Activated CD8-positive, alpha-beta memory T cell treated with anti-CD3 and anti-CD28 coated beads for 24 hours (primary cell): ENCODE data around the gene IRAK2.
A peak's percentile ranks its signal among the peaks of the same experiment; 100 is the strongest.

Experiments
- DNase-seq: peaks from one replicate; pipeline ENCODE4 v3.0.0-alpha.2; 2020

The IRAK2 gene

DNA sequence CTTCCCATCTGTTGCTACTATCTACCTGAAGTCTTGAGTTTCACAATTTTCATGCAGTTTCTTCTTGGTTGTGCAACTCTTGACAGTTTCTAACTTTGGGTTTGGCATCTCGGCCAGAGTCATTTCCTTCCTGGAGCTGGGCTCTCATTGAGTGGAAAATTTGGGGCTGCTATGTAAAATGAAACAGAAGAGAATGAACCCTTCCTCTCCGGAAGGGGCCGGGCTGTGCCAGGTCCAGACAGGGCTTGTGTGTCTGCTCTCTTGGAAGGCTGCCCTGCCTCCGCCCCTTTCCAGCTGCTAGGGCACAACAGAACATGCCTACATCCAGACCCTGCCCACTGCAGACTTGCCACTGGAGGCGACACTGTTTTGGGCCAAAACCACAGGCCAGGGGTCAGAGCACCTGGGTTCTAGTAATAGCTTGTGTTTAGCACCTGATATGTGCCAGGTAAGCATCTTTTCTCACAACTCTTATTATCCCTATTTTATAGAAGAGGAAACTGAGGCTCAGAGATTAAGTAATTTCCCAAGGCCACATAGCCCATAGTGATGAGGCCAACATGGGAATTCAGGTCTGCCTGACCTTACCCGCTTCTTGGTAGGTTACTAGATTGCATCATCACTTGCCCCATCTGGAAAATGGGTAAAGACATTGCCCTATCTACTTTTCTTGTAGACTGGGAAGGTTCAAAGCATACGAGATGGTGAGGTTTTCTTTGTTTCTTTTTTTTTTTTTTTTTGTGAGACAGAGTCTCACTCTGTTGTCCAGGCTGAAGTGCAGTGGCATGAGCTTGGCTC is 25.0 kb downstream of the IRAK2 start:
- DNase-seq: peak; percentile 64

DNA sequence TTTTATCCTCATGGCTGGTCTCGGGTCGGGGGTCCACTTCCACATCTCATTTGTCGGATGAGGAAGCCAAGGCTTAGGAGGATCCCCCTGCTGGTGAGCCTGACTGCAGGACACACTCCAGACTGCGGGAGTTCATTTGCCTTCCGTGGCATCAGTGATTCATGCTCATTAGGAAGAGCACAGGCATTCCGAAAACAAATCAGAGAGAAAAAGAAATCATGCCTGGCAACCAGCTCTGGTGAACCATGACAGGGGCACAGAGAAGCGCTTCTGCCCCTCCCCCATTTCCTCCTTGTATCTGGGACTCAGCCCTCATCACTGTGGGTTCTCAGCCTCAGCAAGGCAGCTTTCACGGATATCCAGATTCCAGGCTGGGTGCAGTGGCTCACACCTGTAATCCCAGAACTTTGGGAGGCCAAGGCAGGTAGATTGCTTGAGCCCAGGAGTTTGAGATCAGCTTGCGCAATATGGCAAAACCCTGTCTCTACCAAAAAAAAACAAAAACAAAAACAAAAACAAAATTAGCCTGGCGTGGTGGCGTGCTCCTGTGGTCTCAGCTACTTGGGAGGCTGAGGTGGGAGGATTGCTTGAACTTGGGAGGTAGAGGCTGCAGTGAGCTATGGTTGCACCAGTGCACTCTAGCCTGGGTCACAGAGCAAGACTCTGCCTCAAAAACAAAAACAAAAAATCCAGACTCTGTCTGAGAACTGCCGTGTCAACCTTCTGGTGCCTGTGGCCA is 28.4 kb downstream of the IRAK2 start:
- DNase-seq: peak; percentile 75

DNA sequence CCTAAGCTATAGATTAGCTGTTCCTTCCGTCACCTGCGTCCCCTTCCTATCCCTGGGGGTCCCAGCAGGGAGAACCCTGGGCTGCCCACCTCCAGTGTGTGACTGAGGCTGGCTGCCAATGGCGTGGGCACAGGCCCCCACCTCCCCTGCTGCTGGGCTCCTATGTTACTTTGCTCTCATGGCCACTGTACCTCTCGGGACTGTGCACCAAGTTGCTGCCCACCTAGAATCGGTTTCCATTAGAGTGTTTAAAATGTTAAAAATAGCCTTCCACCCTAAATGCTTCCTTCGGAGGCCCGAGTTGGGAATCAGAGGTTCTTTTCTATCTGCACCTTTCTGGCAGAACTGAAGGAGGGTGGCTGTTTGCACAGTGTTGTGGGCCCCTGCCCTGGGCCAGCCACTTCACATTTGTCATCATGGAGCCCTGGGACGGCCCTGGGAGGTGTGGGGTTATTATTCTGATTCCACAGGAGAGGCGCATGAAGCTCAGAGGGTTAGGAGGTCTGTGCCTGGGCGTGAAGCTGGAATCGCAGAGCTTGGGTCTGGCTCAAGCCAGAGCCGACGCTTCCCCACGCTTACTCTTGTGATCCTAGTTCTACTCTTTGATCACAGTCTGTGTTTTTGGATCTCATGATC is 29.1 kb downstream of the IRAK2 start:
- DNase-seq: peak; percentile 63

DNA sequence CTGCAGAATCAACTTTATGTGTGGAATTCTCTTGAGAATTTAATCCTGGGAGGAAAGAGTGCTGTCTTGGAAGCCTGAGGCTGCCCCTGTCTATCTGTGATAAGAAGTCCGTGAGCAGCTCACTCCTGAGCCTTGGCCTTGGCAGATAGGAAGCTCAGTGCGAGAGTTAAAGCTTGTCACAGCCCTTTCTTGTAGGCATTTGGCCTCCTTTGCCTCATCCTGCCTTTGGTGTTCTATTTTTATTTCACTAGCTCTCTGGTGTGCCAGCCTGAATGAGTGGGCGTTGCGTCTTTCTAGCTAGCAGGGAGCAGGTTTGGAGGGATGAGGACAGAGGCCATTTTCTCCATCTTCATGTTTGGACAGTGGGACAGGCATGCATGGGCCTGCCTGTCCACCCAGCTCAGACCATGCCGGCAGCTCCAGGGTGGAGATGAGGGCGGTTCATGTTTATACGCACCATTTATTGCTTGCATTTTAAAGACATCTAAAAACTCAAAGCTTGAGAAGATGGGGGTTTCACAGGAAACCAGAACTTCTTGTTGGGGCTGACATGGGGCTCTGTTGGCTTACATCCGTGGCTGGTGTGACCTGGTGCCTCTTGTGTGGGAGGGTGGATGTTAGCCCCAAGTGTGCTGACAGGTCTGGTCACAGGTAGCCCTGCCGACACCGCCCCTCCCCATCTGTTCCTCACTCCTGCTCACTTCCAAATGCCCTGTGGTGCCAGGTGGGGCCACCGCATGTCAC is 29.8 kb downstream of the IRAK2 start:
- peak; percentile 82 for DNase-seq

DNA sequence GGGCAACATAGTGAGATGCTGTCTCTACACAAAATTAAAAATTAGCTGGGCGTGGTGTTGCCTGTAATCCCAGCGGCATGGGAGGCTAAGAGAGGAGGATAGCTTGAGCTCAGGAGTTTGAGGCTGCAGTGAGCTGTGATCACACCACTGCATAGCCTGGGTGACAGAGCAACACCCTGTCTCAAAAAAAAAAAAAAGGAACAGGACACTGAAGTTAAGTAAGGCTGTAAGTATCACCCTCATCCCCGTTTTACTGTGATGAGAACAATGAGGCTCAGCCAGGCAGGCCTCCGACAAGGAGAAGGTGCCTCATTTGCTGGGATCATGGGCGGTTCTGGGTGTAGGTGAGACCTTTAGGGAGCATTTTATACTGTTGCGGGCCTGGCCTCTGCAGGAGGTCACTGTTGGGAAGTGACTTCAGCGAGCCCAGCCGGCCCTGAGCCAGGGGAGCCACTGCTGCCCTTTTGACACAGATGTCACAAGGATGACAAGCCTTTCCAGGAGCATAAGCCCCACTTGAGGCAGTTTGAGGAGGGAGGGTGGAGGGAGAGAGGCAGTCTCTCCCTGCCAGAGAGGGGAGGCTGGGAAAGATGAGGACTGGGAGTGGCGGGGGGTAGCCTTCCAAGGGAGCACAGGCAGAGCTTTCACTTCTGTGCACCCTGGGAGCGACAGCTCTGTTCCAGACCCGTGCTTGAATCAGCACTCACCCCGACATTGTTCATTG is 30.8 kb downstream of the IRAK2 start:
- DNase-seq: no peak

DNA sequence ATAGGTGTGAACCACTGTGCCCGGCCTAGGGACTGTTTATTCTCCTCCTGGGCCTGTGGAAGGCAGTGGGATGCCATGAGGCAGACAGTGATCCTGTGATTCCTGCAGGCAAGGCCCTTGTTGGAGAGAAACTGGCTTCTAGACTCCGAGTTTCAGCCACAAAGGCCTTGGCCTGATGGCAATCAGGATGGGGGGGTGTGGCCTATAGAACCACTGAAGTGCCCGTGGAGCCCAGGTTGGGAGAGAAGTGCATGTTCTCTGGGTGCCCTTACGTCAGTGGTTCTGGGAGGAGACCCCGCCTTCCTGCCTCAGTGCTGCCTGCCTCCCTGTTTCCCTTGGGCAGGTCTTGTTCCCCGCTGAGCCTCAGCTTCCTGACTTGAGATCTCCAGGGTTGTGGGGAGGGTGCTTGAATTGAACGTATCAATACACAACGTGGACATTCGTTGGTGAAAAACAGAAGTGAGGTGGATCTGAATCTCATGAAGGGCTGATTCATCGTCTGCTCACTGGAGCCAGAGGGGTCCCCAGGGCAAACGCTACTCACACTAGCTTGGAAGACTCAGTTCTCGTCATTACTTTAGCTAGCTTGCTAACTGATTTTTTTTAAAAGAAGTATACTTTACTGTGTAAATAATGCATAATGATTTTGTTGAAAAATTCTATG is 31.8 kb downstream of the IRAK2 start:
- DNase-seq: no peak

DNA sequence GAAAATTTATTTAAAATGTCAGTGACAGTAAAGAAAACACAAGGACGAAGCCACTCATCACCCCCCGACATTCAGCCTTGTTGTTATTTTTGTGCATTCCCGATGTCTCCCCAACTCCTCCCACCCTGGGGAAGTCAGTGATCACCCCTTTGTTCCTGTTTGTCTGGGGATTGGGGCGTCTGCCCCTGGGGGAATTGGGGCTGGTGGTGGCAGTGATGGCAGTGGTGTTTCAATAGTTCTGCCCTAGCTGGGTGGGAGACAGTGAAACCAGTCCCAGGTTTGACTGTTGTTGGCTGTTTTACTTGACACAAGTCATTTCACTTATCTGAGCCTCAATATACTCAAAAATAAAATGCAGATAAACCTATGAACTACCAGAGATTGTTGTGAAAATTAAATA is 33.5 kb downstream of the IRAK2 start:
- no peak for DNase-seq

DNA sequence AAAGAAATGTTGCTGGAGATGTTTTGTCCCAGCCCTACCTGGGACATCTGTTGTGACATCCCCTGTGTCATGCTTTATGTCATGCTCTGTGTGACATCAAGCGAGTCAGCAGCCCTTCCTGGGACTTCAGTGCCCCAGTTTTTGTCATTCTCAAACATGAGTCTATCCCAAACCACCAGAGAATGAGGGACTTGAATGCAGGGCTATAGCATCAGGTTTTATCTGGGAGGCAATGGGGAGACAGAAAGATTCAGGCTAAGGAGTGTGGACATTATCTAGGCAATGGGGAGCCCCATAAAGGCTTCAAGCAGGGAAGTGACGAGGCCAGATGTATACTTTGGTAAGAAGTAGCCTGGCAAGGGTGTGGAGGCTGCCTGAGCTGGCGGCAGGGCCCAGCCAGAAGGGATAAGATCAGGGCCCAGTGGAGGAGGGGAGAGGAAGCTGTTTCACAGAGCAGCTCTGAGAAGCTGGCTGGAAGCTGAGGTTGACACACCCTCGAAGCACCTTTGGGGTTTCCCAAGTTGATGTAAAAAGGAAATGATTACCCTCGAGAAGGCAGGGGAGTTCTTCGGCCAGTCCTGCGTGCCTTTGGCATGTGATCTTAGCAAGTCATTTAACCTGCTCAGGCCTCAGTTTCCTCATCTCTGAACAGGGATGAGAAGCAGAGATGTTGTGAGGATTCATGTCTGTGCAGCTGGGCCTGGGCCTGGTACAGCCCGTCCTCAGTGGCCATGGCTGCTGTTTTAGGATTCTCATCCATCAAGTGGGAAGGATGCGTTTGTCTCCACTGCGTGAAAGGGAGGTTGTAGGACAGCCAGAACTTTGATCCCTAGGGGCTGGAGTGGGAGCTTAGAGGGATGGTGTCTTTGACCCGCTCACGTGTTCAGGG is 34.3 kb downstream of the IRAK2 start:
- peak; percentile 78 for DNase-seq

DNA sequence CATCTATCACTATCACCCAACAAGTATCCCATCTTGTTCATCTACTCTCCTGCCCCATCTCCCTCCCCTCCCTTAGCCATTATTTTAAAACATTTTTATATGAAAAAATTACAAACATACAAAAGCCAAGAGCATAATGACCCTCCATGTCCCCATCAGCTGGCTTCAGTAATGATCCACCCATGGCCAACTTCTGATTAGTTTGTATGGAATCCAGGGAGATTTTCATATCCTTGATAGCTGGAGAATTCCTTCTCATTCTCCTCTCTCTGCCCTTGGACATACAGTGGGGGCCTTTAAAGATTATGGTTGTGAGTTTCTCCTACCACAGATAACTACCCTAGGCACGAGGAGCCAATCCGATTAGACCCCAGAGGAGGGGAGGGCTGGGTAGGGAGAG is 40.2 kb downstream of the IRAK2 start:
- no peak for DNase-seq

DNA sequence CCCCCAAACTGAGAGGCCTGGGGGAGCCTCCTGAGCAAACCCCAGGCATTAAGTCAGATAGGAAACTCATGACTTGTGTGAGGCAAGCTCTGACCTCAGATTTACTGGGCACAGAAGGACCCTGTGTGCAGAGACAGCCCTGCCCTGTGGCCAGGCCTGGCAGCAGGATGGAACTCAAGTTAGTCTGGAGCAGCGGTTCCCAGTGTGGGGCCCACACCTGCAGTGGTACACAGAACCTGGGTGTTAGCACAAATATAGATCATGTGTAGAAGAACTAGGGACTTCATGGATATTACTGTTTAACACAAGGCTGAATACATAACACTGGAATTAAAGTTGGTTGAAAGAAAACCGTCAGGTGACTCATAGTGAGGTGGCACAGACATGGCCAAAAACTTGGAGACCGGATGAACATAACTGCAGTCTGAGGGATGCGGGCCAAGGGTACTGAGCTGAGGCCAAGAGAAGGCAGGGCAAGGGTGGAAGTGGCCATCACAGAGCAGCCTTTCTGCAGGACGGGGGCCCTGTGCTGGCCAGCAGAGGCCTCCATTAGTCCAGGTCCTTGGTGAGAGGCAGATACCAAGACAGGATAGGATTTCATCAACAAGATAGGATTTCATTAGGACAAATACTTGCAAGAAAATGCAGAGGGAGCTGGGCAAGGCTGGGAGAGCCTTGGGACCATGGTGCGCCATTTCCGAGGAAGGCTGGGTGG is 40.9 kb downstream of the IRAK2 start:
- DNase-seq: no peak

DNA sequence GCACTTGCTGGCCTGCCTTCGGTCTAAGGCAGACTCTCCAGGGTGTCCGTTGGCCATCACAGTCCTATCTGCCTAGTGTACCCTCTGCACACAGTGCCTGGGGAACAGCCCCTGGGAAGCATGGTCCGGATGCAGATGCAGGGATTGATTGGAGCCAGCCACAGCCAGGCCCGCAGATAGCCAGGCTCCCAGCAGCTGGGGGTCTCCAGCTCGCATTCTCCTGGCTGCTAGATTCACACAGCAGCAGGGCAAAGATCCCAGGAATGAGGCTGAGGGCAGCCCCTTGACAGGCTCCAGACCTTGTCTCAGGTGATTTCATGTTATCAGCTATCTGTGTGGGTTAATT is 41.4 kb downstream of the IRAK2 start:
- no peak for DNase-seq

DNA sequence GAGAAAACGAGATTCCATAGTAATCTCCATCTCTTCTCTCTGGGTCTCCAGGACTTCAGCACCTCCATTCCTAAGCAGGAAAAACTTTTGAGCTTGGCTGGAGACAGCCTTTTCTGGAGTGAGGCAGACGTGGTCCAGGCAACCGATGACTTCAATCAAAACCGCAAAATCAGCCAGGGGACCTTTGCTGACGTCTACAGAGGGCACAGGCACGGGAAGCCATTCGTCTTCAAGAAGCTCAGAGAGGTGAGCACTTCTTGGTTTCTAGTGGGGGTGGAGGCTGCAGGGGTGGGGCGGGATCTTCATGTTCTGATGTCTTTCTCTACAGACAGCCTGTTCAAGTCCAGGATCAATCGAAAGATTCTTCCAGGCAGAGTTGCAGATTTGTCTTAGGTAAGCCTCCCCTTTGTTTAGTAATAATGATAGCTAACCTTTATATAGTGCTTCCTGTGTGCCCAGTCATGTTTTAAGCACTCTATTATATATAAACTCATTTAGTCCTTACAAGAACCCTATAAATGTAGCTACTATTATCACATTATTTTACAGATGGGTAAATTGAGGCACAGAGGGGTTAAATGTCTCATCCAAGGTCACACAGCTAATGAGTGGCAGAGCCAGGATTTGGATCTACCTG is 48.6 kb downstream of the IRAK2 start:
- no peak for DNase-seq

DNA sequence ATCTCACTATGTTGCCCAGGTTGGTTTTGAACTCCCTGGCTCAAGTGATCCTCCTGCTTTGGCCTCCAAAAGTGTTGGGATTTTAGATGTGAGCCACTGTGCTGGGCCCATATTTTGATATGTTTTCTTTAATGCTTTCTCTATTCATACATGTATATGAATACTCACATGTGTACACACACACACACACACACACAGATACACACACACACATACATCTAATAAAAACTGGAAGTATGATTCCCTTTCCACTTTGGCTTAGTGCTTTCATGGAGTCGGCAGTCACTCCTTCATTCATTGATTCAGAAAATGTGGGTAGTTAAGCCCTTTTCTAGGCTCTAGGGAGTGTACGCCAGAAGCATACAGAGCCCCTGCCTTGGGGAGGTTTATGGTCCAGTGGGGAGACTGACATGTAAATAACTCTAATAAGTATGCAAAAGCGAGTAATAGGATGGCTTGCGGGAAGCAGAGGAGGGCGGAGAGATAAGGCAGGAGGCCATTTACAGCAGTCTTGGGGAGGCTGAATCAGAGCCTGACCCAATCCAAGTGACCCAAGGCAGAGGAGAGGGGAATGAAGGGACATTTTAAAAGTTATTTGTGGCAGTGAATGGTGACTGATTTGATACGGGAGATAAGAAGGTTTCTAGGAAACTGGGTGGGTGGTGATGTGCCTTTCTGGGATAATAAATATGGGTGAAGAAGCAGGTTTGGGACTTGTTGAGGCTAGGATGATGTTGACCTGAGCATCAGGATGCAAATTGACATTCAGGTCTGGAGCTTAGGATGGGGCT is 51.1 kb downstream of the IRAK2 start:
- no peak for DNase-seq

DNA sequence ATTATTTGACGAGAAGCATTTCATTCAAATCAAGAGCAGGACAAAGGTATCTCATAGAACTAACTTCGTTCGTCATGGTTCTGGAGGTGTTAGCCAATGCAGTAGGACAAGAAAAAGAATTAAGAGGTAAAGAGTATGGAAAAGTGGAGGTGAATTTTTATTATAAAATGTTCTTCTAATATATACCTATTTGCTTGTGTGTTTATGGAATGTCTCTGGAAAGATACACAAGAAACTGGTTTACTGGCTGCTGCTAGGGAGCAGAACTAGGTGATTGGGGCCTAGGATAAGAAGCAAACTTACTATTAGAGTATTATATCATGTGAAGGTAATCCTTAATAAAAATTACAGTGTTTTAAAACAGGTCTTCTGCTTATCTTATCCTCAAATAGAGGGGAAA is 52.6 kb downstream of the IRAK2 start:
- no peak for DNase-seq

DNA sequence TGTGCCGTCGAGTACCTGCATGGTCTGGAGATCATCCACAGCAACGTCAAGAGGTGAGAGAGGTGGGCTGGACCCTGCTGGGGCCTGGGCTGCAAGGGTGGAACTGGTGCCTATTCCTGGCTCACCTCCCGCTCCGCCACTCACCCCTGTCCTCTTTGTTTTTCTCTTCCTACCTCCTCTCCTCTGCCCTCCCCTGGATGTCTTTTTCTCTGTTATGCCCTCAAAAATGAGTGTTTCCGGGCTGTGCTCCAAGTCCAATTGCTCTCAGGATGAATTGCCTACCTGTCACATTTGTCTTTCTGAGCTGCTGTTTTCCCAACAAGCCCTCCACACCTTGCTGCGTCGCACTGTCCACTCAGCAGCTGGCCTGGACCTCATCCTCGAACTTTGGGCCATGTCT is 55.0 kb downstream of the IRAK2 start:
- no peak for DNase-seq

DNA sequence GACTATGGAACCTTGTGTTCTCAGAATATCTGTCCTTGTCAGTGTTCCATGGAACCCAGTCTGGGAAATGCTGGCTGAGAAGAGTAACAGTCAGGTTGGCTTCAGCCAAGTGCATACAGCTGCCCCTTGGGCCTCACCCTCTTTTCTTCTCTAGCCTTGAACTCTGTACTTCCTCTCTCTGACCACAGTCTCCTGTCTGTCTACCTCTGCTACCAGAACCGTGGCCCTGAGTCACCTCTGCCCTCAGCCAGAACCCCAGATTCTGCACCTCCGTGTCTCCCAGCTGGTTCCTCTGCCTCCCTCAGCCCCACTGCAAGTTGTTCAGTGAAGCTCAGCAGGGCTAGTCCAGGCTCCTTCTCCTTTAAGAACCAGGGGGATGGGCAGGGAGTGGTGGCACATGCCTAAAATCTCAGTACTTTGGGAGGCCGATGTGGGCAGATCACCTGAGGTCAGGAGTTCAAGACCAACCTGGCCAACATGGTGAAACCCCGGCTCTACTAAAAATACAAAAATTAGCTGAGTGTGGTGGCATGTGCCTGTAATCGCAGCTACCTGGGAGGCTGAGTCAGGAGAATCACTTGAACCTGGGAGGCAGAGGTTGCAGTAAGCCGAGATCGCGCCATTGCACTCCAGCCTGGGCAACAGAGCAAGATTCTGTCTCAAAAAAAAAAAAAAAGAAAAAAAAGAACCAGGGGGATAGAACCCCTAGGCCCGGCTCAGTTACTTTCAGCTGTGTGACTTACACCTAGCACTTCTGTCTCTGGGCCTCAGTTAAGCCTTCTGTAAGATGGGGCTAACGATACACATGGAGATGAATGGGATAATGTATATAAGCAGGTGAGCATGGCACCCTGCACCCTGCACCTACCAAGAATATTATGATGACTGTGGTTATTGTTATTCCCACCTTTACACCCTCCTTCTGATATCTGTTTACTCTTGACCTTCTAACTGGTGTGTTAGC is 59.2 kb downstream of the IRAK2 start:
- no peak for DNase-seq

DNA sequence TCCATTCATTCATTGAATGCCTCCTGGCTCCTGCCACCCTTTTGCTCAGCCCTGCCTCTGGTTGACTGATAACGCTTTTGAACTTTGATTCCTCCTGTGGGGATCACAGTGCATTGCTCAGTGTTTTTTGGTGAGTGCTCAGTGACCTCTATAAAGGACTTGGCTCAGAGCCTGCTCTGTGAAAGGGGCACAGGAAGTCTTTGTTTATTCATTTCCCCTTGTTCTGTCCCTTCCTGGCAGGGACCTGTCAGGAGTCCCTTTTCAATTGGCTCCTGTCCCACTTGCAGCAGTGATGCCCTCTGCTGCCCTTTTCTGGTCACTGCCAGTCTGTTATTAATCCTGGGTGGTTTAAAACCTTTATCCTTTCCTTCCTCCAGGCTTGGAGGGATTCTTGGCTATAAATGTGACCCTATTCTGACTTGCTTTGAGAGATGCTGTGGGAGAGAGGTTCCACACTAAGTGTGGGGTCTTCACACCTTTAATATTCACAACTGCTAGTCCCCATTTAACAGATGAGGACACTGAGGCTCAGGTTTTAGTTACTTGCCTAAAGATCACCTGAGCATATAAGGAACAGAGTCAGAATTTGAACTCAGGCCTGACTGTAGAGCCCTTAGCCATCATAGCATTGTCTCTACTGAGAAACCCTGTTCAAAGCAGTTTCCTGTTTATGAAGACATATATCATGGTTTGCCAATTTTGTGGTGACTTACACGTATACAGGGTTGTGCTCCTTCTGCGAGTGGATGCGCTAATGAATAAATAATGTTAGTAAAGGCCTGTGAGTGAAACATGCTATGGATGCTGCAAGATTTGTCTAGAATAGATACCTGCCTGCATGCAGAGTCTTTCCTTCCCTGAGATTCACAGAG is 60.3 kb downstream of the IRAK2 start:
- DNase-seq: peak; percentile 83
